NCI-H2196 treated with DMSO at 0.1 percent for 48 hours (cell line): ENCODE measurements around the gene NTF4.

Experiments used
- DNase-seq: peaks from one replicate; lab custom pipeline; 2025; ENCODE audit not compliant: unreplicated experiment; lab: John Stamatoyannopoulos, UW

The NTF4 gene

DNA sequence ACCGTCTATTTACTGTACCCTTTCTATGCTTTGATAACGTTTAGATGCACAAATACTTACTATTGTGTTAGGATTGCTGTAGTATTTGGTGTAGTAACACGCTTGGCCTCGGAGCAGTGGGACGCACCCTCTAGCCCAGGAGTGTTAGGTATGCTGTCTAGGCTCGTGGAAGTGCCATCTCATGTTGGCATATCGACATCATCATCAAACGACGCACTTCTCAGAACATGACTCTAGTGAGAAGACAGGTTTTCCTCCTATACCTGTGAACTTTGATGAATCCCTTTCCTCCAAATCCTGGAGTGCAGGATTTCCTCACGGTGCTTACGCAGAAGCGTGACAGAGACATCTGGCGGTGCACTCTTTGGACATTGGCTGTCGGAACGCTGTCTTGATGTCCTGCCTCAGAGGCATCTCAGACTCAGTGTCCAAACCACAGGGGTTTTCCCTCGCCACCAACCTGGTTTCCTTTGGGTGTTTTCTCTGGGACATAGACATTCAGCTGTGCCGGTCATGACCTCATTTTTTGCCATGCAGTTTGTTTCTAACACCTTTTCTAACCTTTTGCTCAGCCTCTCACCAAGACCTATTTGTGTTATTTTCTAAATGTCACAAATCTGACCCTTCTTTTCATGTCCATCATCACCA, 26.9 kb upstream of the NTF4 start:
- no peak for DNase-seq

DNA sequence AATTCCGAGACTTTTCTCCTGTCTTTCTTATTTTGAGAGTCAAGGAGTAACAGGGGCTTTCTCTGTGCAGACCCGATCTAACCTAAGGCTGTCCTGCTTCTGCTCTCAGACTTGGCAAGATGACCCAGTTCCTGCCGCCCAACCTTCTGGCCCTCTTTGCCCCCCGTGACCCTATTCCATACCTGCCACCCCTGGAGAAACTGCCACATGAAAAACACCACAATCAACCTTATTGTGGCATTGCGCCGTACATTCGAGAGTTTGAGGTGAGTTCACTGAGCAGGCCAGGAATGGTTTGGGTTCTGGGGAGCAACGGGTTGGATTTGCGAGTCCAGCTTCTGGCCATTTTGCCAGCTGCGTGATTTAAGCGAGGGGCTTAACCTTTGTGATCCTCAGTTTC, 21.7 kb upstream of the NTF4 start:
- no peak for DNase-seq

DNA sequence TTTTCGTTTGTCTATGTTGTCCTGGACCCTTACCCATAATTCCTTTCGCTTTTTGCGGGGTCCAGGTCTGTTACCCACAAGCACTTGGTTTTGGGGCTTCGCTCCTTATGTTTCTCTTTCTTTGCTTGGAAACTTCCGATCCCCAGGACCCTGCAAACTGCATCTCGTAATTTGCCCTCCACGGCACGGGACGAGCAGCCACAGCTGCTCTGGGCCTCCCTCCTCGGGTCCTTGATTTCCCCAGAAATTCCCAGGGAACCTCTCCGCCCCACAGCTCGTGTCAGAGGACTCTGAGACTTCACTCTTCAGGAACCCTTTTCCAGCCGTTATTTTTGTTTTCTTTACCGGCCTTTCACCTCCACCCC, 21.2 kb upstream of the NTF4 start:
- no peak for DNase-seq

DNA sequence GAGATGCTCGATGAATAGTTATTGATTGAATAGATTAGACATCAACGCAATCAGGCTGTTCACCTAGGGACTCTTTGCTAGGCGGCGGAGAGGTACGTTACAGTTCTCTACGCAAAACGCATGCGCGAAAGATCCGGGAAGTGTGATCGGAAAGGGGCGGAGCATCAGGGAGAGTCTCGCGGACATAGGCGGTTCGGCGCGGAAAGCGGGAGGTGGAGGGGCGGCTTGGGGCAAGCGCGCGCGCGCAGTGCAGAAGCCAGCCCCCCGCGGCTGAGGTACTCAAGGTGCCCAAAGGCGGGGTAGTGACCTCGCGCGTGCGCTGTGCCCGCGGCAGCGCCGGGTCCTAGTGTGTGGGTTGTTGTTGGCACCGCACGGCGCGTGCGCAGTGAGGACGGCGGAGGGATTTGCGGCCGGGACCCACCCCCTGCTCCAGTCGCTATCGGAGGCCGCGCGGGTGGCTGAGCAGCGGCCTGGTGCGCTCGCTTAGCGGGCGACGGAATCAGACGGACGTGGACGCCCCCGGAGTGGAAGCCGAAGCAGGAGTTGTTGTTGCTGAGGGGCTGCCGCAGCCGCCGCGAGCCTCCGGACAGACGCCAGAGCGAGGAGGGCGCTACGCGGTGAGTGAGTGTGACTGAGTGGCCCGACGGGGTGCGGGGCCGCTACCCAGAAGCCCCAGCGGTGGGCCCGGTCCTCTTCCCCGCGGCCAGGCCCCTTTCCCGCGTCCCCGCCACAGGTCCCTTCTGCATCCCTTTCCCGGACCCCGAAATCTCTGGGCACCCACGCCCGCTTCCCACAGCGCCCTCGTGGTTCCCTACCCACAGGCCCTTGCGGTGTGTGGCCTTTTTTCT, 20.6 kb upstream of the NTF4 start, which contains the start of gene SNRNP70:
SNRNP70 (plus strand) TSS at position 432 of the 848 bp plus-strand sequence. CDS start 964 bp downstream, outside the sequence.
- DNase-seq = peak; percentile 99

DNA sequence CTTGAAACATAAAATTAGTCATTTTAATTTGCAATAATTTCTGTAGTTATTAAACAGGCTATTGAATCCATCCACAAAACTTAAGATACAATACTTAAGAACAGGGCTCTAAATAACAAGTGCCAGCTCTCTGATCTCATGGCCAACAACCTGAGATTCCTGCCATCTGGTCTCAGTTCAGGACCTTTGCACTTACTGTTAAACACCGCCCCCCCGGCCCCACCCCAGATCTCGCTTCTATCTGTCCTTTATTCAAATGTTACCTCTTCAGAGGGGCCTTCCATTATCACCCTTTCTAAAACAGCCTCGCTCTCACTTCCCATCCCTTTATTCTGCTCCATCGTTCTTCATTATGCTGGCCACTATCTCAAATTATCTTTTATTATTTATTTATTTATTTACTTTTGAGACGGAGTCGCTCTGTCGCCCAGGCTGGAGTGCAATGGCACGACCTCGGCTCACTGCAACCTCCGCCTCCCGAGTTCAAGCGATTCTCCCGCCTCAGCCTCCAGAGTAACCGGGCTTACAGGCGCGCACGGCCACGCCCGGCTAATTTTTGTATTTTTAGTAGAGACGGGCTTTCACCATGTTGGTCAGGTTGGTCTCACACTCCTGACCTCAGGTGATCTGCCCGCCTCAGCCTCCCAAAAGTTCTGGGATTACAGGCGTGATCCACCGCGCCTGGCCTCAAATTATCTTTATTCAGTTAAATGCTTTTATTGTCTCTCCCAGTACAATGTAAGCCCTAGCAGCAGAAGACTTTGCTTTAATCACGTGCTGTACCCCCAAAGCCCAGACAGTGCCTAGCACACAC, 19.8 kb upstream of the NTF4 start:
- no peak for DNase-seq

DNA sequence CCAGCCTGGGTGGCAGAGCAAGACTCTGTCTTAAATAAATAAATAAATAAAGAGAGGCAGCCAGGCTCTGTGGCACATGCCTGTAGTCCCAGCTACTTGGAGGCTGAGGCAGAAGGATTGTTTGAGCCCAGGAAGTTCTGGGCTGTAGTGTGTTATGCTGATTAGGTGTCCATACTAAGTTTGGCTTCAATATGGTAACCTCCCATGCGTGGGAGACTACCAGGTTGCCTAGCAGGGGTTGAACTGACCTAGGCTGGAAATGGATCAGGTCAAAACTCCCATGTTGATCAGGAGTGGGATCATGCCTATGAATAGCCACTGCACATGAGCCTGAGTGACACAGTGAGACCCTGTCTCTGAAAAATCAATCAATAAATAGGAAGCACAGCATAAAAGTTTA, 16.7 kb upstream of the NTF4 start:
- DNase-seq = no peak

DNA sequence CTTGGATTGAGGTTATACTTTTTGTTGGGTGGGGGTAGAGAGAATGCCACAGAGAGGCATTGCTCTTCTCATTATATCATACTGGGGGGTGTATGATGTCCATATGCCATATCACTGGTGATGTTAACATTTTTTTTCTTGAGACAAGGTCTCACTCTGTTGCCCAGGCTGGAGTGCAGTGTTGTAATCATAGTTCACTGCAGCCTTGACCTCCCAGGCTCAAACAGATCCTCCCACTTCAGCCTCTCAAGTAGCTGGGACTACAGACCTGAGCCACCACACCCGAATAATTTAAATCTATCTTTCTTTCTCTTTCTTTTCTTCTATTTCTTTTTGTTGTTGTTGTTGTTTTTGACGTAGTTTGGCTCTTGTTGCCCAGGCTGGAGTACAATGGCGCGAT, 15.8 kb upstream of the NTF4 start:
- DNase-seq = no peak

DNA sequence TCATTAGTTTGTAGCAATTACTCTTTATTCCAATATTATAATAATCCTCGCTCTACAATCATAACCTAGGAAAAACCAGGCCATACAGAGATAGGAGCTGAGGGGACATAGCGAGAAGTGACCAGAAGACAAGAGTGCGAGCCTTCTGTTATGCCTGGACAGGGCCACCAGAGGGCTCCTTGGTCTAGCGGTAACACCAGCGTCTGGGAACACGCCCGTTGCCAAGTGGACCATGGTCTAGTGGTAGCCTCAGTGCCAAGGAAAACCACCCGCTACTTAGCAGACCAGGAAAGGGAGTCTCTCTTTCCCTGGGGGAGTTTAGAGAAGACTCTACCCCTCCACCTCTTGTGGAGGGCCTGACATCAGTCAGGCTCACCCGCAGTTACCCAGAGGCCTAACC, 10.3 kb upstream of the NTF4 start:
- DNase-seq = peak; percentile 29

DNA sequence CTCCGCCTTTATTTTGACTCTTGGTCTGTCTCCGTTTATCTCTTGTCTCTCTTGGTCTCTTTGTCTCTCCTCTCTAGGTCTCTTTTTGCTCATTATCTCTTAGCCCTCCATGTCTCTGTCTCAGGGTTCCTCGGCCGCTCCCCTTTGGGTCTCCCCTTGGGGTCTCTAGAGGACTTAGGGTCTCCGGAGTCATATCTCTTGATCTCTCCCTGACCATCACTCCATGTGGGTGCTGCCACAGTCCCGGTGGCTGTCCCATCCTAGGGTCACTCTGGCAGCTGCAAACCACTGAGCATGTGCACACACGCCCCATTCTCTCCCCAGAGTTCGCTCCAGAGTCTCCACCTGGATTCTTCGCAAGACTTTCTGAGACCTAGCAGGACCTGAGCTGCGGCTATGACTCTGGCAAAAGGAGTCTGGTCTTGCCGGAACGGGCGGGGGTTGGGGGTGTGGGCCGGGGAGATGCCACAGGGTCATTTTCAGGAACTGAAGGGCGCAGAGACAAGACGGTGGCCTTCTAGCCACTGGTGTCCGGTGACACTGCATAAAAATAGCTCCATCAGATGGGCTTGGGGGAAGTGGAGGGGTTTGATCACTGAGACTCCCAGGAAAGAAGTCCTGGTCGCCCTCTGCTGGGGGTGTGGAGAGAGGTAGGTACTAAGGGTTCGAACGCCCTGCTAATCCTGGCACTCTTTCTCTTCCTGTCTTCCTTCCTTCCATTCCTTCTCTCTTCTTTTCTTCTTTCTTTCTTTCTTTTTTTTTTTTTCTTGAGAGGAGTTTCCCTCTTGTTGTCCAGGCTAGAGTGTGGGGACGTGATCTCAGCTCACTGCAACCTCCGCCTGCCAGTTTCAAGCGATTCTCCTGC, 9.1 kb upstream of the NTF4 start:
- no peak for DNase-seq

DNA sequence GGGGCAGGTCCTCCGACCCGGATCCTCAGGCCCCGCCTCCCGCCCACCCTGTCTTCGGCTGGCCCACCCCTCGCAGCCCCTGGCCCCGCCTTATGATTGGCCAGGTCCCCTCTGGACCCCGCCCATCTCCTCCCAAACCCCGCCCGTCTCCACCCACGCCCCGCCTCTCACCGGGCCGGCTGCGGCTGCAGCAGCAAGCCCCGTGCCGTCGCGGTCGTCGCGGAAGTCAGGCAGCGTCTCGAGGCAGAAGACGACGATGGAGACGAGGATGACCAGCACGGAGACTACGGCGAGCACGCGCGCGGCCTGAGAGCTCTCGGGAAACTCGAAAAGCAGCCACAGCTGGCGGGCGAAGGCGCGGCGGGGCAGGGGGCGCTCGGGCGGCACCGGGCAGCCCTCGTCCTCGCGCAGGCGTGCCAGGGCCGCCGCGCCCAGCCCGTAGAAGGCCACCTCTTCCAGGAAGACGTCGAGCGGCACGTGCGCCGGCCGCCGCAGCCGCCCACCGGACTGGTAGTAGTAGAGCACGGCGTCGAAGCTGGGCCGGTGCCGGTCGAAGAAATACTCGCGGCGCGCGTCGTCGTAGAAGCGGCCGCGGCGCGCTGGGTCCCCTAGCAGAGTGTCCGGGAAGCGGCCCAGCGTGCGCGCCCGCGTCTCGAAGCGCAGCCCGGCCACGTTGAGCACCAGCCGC, 7.4 kb upstream of the NTF4 start:
- no peak for DNase-seq

DNA sequence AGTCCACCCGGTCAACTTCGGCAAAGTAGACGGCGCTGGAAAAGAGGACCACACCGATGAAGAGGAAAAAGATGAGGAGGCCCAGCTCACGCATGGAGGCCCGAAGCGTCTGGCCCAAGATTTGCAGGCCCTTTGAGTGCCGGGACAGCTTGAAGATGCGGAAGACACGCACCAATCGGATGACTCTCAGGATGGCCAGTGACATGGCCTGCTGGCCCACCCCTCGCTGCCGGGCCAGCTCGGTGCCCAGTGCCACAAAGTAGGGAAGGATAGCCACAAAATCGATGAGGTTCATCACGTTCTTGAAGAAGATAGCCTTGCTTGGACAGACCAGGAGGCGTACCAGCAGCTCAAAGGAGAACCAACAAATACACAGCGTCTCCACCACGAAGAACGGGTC, 5.8 kb upstream of the NTF4 start:
- no peak for DNase-seq

DNA sequence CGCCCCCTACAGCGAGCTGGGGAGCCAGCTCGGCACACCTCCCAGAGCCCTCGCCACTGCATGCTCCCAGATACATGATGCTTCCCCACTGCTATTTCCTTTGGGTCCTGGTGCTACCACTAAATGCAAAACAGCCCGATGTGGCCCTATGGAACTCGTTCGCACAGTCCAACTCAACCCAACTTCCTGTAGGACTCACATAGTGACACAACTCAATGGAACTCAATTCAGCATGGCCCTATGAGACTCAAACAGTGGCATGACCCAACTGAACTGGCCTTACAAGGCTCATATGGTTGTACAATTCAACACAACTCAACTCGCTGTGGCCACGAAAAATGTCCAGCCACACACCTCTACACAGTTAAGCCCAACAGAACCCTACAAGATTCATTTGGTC, 4.4 kb upstream of the NTF4 start:
- DNase-seq = no peak

DNA sequence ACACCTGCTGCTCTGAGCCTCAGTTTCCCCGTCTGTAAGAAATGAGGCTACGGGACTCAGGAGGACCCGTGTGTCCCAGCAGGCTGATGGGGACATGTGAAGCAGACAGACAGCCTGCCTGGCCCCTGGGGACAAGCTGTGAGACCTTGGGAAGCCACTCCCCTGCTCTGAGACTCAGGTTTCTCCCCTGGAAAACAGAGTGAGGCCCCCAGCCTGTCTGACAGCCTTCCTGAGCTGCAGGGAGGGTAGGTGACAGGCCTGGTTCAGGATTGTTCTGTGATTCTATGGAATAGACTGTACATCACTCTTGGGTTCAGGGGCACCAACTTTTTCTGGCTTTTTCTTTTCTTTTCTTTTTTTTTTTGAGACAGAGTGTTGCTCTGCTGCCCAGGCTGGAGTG, 2.9 kb upstream of the NTF4 start:
- DNase-seq = no peak

DNA sequence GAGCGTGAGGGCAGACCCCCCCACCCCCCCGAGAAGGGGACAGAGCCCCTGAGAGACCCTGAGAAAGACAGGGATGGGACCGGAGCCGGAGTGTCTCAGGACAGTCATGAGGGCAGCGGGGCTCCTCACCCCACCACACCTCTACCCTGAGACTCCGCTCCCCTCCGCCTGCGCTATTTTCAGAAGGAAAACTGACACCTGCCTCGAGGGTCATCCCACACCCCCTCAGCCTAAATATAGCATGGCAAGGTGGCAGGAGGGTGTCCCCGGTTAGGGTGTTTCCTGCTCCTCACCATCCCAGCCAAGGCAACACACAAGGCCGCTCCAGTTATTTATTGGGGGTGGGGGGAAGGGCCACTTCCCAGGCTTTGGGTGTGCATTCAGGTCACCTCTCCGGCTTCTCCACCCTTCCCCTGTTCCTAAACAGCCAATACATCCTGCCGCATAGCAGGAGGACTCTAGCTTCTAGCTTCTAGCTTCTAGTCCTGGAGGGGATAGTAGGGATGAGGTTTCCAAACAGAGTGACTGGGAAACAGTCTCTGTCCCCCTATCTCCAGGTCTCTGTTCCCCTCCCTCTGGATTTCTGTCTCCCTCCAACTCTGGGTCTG, 1.4 kb upstream of the NTF4 start:
- no peak for DNase-seq

DNA sequence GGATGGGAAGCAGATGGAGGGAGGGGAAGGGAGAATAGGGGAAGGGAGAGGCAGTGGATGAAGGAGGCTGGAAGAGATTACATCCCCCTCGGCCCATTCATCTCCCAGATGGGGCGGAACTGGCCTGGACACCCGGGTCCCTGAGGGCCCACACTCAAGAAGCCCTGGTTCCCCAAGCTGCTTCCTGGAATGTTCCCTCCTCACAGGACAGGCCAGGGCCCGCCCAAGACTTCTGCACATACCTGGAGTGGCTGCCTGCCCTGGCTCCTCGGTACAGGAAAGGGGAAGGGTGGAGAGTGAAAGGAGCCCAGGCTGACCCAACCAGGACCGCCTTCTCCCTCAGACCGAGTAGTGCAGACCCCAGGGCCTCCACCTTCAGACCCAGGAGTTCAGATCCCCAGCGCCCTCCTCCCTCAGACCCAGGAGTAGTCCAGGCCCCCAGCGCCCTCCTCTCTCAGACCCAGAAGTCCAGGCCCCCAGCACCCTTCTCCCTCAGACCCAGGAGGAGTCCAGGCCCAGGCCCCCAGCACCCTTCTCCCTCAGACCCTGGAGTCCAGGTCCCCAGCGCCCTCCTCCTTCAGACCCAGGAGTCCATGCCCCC, 489 bp downstream of the NTF4 start:
- no peak for DNase-seq

DNA sequence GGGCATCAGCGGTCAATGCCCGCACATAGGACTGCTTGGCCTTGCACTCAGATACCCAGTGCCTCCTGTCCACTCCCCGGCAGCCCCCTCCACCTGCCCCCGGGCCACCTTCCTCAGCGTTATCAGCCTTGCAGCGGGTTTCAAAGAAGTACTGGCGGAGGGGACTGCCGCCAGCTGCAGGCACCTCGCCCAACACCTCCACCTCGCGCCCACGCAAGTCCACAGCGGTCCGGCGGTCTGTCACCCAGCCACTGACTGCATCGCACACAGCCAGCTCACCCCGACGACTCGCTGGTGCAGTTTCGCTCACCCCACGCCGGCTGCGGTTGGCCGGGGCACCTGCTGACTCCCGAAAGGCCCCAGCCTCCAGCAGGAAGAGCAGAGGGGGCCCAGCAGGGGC, 3.2 kb downstream of the NTF4 start:
- DNase-seq = no peak

DNA sequence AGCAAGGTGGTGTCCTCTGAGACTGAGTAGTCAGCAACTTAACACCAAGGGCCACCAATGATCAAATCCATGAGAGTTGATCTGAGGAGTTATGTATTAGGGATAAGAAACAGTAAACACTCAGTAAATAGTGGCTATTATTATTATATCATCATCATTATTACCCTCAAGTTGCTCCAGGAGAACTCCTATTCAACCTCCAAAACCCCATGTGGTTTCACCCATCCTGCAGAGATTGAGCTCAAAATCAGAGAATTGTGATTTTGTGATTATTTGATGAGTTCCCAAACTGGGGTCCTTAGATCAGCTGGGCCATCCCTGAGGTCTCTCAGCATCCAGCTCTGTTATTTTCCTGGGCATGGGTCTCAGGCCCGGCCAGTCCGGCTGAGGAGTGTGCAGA, 3.6 kb downstream of the NTF4 start:
- DNase-seq = no peak

DNA sequence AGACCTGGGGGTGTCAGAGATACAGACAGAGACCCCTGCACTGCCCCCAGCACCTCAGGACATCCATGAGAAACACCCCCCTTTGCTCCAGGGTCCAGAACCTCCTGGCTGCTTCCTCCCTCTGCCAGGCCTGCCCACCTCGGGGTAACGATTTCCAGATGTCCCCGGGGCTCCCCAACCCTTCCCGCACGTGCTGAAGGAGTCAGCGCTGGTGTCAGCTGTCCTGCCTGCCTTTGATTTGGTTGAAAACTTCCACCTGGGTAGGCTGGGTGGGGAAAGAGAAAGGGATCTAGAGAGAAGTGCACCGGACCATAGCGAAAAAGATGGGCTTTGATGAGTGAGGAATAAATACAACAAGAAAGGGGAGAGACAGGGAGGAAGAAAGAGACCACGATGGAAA, 5.6 kb downstream of the NTF4 start:
- no peak for DNase-seq

DNA sequence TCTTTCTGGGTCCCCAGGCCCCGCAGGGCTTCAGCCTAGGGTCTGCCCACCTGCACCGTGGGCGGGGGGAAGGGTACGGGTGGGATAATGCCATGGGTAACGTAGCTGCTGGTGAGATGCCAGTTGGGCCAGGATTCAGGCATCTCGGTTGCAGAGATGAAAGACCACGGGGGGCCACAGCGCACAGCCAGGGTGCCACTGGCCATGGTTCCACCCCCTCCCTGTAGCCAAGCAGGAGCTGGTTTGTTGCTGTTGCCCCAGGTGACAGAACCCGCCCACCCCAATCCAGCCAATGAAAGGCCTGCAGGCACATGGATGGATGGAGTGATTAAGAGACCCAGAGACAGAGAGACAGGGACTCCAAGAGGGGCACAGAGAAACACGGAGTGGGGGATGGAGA, 6.1 kb downstream of the NTF4 start:
- DNase-seq = no peak
